DND-41 (cell line): ENCODE measurements around the gene CSHL1.
"Not testable (repeated sequence)": the region's sequence is repeated elsewhere in the genome, so short reads cannot be mapped to it uniquely, and the experiment has no call there.

Experiments
- ATAC-seq: fragments of 200-7000 bp; cut with Tn5 transposase; 3 replicates; pipeline ENCODE4 v1.9.1; 2021; ENCODE audit warnings: low read depth; ENCODE audit not compliant: insufficient read depth
- DNase-seq: peaks from one replicate; pipeline ENCODE4 v3.0.0-alpha.2; 2020
- H2AFZ ChIP-seq: 2 replicates; pipeline ENCODE4 v1.6.0; 2012; ENCODE audit warnings: low read depth, low read length
- H3K27ac ChIP-seq: 2 replicates; pipeline ENCODE4 v1.5.1; 2012; ENCODE audit warnings: low read length, inconsistent platforms
- H3K27me3 ChIP-seq: fragments of 200-600 bp; sonication (generic); 2 replicates; pipeline ENCODE4 v1.6.0; 2012; ENCODE audit warnings: low read length, mild to moderate bottlenecking, inconsistent platforms; ENCODE audit not compliant: insufficient read depth, poor library complexity
- H3K36me3 ChIP-seq: 2 replicates; pipeline ENCODE4 v1.5.1; 2012; ENCODE audit warnings: low read length, inconsistent platforms; ENCODE audit not compliant: insufficient read depth
- H3K4me1 ChIP-seq: 2 replicates; pipeline ENCODE4 v1.5.1; 2012; ENCODE audit warnings: mild to moderate bottlenecking, low read length; ENCODE audit not compliant: insufficient read depth
- H3K4me2 ChIP-seq: 2 replicates; pipeline ENCODE4 v1.6.0; 2012; ENCODE audit warnings: mild to moderate bottlenecking, moderate library complexity, low read length, inconsistent platforms; ENCODE audit not compliant: insufficient read depth
- H3K4me3 ChIP-seq, 2 experiments: fragments of 200-600 bp in 1 of 2; shearing (Covaris generic) in 1 of 2; 2 replicates each; pipeline ENCODE4 v1.5.1; 2012 to 2016; ENCODE audit warnings: inconsistent platforms in 2 of 2, low read length in 2 of 2, mild to moderate bottlenecking in 2 of 2, low read depth in 1 of 2, moderate library complexity in 1 of 2
- H3K79me2 ChIP-seq: 2 replicates; pipeline ENCODE4 v1.6.0; 2012; ENCODE audit warnings: low read length, inconsistent platforms; ENCODE audit not compliant: insufficient read depth
- H3K9ac ChIP-seq: 2 replicates; pipeline ENCODE4 v1.6.0; 2012; ENCODE audit warnings: low read depth, mild to moderate bottlenecking, inconsistent platforms, low read length, moderate library complexity
- H3K9me3 ChIP-seq: 2 replicates; pipeline ENCODE4 v1.5.1; 2012; ENCODE audit warnings: low read length, moderate library complexity, mild to moderate bottlenecking, inconsistent platforms; ENCODE audit not compliant: insufficient read depth, severe bottlenecking
- H4K20me1 ChIP-seq: 2 replicates; pipeline ENCODE4 v1.6.0; 2012; ENCODE audit warnings: low read length; ENCODE audit not compliant: insufficient read depth
- EZH2 ChIP-seq: IDR thresholded peaks from 3 replicates; pipeline ENCODE4 v1.6.1; 2012; ENCODE audit warnings: borderline replicate concordance, low read depth, mild to moderate bottlenecking, moderate library complexity, low read length, inconsistent platforms; ENCODE audit not compliant: severe bottlenecking
- TF ChIP-seq, protein P1 (sequence below): IDR thresholded peaks from 2 replicates; pipeline ENCODE4 v1.5.1; 2012; ENCODE audit warnings: borderline replicate concordance, low read length, moderate library complexity, mild to moderate bottlenecking; ENCODE audit not compliant: poor library complexity, severe bottlenecking; ENCODE audit errors: extremely low read depth

CSHL1 gene

DNA sequence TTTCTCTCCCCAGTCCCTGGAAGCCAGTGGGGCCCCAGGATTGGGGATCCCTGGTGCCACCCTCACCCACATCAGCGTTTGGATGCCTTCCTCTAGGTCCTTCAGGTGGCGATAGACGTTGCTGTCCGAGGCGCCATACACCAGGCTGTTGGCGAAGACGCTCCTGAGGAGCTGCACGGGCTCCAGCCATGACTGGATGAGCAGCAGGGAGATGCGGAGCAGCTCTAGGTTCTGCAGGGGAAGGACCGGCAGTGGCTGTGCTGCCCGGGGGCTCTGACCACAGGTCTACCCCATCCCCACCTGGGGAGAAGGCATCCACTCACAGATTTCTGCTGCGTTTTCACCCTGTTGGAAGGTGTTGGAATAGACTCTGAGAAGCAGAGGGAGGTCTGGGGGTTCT lies 30.4 kb downstream of the CSHL1 start:
- ATAC-seq (no peak), DNase-seq (no peak)
- H3K4me3 ChIP-seq = no peak overlapping the region
- no peak overlapping the region for H2AFZ ChIP-seq
- no peak overlapping the region for H3K9ac ChIP-seq
- no peaks in the 10 kb centered on the region for H3K36me3 ChIP-seq
- H3K4me1 ChIP-seq = no peaks in the 10 kb centered on the region
- no peaks in the 10 kb centered on the region for H3K27me3 ChIP-seq
- H3K79me2 ChIP-seq = no peaks in the 10 kb centered on the region
- H4K20me1 ChIP-seq = no peaks in the 10 kb centered on the region
- no peak overlapping the region for H3K27ac ChIP-seq
- TF ChIP-seq, protein P1, sequence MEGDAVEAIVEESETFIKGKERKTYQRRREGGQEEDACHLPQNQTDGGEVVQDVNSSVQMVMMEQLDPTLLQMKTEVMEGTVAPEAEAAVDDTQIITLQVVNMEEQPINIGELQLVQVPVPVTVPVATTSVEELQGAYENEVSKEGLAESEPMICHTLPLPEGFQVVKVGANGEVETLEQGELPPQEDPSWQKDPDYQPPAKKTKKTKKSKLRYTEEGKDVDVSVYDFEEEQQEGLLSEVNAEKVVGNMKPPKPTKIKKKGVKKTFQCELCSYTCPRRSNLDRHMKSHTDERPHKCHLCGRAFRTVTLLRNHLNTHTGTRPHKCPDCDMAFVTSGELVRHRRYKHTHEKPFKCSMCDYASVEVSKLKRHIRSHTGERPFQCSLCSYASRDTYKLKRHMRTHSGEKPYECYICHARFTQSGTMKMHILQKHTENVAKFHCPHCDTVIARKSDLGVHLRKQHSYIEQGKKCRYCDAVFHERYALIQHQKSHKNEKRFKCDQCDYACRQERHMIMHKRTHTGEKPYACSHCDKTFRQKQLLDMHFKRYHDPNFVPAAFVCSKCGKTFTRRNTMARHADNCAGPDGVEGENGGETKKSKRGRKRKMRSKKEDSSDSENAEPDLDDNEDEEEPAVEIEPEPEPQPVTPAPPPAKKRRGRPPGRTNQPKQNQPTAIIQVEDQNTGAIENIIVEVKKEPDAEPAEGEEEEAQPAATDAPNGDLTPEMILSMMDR = no peak
- no peak for TF ChIP-seq EZH2
- H3K4me2 ChIP-seq = no peak overlapping the region
- H3K9me3 ChIP-seq = no peaks in the 10 kb centered on the region

DNA sequence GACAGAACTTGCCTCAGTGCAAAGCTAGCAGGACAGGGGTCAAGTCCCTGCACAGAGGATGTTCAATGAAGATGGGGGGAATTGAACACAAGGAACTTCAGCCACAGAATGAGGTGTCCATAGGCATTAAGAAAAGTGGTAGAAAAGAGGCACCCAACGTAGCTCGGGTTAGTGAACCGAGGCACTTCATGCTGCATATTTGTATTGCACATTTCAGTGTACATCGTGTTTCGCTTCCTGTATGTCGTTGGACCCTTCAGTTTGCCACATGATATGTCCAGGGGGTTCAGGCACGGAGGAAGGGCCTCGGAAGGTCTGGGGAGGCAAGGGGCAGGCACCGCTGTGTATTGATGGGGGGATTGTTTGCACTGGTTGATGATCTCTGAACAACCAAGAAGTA lies 32.6 kb downstream of the CSHL1 start:
- not testable (repeated sequence) for H3K4me2 ChIP-seq, H2AFZ ChIP-seq

DNA sequence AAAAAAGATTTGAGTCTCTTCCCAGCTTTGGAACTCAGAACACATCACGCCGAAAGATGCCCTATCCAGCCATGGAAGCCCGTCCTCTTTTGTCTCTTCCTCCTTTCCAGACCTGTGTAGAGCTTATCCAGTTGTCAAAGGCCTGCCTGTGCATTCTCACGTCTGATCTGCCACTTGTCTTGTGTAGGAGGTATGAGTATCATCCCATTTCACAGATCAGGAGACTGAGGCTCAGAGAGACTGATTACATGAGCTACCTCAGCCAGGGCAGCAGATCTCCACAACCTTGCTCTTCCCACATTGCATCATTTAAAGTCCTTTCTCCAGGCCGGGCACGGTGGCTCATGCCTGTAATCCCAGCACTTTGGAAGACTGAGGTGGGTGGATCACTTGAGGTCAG lies 36.4 kb downstream of the CSHL1 start:
- not testable (repeated sequence) for H3K9me3 ChIP-seq, H3K79me2 ChIP-seq, DNase-seq, H3K27ac ChIP-seq, H3K4me1 ChIP-seq, H3K4me3 ChIP-seq, H3K27me3 ChIP-seq, H3K4me2 ChIP-seq, H4K20me1 ChIP-seq, H2AFZ ChIP-seq, H3K9ac ChIP-seq, ATAC-seq, H3K36me3 ChIP-seq

More for the DNA sequence above, 32.6 kb downstream of the CSHL1 start:
- ATAC-seq, H3K36me3 ChIP-seq, H3K27ac ChIP-seq, H3K9ac ChIP-seq, H3K4me1 ChIP-seq, H3K9me3 ChIP-seq, DNase-seq, H4K20me1 ChIP-seq, H3K79me2 ChIP-seq, H3K27me3 ChIP-seq, H3K4me3 ChIP-seq: not testable (repeated sequence)

DNA sequence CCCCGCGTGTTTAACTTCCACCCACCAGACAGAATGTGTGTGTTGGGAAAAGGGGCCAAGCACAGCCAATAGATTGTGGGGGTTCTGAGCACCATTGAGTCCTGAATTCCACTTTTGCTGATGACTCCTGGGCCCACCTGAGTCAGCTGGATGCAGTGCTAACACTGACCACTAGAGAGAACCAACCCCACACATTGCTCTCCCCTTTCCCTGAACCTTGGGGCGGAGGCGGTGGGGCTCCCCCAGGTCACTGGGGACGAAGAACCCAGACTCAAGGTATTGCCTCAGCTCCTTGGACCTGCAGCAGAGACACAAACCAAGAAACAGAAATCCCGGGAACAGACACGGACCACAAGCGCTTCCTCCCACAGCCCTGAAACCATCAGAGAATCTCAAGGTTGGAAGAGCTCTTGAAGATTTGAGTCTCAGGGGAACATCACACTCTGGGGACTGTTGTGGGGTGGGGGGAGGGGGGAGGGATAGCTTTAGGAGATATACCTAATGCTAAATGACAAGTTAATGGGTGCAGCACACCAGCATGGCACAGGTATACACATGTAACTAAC lies 36.9 kb downstream of the CSHL1 start:
- DNase-seq, H3K27ac ChIP-seq, H3K4me3 ChIP-seq, H3K4me1 ChIP-seq, H3K9me3 ChIP-seq, H3K4me2 ChIP-seq, H2AFZ ChIP-seq, H3K36me3 ChIP-seq, H3K79me2 ChIP-seq, H4K20me1 ChIP-seq, H3K9ac ChIP-seq, H3K27me3 ChIP-seq: not testable (repeated sequence)
- peak; percentile 45; the same call in 1 of the 3 replicates for ATAC-seq

DNA sequence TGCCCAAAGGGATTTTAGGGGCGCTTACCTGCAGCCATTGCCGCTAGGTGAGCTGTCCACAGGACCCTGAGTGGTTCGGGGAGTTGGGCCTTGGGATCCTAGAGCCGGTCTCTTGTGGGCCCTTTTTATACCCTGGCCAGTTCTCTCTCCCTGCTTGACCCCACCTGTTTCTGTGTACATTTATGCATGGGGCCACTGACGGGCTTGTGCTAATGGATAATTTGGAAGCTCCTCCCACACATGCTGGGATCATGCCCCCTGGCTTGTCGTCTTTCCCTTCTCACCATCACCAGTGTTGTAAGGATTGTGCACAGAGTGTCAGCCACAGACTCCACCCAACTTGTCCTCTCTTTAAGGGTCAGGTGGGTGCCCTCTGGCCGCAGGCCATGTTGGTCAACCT lies 37.5 kb downstream of the CSHL1 start, which contains the start of gene CSH2:
Gene CSH2 (minus strand): TSS at position 101 of the 400 bp plus-strand sequence. CDS start 63 bp downstream, at position 38.
- not testable (repeated sequence) for H3K9me3 ChIP-seq, DNase-seq, ATAC-seq, H3K4me2 ChIP-seq, H3K4me1 ChIP-seq, H3K4me3 ChIP-seq, H3K27ac ChIP-seq, H3K27me3 ChIP-seq, H3K9ac ChIP-seq, H2AFZ ChIP-seq, H3K36me3 ChIP-seq, H4K20me1 ChIP-seq, H3K79me2 ChIP-seq

DNA sequence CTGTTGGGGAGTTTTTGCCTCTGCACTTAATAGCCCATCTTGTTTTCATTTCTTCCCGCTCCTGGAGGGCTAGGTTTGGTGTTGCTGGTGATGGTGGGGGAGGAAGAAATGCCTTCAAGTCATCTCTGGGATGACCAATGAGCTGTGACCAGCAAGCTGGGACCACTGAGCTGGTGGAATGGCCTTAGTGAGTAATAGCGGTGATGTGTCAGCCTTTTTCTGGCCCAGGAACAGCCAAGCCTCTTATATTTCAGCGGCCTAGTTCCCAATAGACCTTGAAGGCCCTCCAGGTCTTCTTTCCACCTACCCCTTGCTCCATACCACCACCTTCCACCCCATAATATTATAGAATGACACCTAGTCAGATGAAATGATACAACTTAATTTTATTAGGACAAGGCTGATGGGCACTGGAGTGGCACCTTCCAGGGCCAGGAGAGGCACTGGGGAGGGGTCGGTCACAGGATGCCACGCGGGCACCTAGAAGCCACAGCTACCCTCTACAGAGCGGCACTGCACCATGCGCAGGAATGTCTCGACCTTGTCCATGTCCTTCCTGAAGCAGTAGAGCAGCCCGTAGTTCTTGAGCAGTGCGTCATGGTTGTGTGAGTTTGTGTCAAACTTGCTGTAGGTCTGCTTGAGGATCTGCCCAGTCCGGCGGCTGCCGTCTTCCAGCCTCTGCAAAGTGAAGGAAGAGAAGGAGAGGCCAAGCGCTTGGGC lies 39.3 kb downstream of the CSHL1 start:
- H3K9me3 ChIP-seq, ATAC-seq, H3K4me2 ChIP-seq, H3K36me3 ChIP-seq, H3K27me3 ChIP-seq, H3K9ac ChIP-seq, H3K27ac ChIP-seq, H2AFZ ChIP-seq, DNase-seq, H3K4me1 ChIP-seq, H3K4me3 ChIP-seq, H3K79me2 ChIP-seq, H4K20me1 ChIP-seq: not testable (repeated sequence)

DNA sequence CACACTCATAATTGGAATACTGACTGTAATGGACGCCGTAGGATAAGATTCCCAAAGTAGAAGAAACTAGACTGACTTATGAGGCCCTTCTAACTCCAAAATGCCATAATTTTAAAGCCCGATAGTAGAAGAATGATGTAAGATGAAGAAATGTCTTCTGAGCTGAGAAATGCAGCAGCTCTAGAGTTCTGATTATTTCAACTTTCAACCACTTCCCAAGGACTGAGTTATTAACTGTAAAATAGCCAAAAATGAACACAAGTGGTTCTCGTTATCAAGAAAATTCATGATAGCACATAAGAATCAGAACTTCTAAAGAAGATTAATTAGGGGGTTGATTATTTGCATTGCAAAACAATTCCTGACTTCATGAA lies 40.8 kb downstream of the CSHL1 start:
- not testable (repeated sequence) for H3K79me2 ChIP-seq, H3K4me3 ChIP-seq, H2AFZ ChIP-seq, H3K27me3 ChIP-seq, H3K4me1 ChIP-seq, H3K9me3 ChIP-seq, H3K9ac ChIP-seq, H3K27ac ChIP-seq, DNase-seq, H3K4me2 ChIP-seq, H4K20me1 ChIP-seq, H3K36me3 ChIP-seq, ATAC-seq
